Measurements from ENCODE around the gene GNS.

DNA sequence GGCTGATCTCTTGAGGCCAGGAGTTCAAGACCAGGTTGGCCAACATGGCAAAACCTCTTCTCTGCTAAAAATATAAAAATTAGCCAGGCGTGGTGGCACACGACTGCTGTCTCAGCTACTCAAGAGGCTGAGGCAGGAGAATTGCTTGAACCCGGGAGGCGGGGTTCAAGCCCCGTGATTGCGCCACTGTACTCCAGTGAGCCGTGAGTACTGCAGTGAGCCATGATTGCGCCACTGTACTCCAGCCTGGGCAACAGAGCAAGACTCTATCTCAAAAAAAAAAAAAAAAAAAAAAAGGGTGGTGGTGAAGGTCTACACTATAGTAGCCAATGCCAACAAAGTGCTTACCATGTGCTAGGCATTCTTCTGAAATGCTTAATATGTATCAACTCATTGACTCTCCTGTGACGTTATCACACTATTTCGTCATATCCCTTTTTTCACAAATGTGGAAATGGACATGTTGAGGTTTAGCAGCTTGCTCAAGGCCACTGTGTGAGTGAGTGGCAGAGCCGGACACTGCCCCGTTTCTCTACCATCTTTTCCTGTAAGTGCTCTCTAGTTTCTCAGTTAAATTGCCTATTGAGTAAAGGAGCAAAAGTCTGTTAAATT lies 59.6 kb downstream of the GNS start:
- TF ChIP-seq, protein P1, sequence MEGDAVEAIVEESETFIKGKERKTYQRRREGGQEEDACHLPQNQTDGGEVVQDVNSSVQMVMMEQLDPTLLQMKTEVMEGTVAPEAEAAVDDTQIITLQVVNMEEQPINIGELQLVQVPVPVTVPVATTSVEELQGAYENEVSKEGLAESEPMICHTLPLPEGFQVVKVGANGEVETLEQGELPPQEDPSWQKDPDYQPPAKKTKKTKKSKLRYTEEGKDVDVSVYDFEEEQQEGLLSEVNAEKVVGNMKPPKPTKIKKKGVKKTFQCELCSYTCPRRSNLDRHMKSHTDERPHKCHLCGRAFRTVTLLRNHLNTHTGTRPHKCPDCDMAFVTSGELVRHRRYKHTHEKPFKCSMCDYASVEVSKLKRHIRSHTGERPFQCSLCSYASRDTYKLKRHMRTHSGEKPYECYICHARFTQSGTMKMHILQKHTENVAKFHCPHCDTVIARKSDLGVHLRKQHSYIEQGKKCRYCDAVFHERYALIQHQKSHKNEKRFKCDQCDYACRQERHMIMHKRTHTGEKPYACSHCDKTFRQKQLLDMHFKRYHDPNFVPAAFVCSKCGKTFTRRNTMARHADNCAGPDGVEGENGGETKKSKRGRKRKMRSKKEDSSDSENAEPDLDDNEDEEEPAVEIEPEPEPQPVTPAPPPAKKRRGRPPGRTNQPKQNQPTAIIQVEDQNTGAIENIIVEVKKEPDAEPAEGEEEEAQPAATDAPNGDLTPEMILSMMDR (IDR thresholded peaks at IDR 0.05) = no peak
- no peak for TF ChIP-seq POLR2A (IDR thresholded peaks at IDR 0.05)

All from testis (tissue), 2 donors.